Esophagus squamous epithelium (tissue), 5 donors: ENCODE results near the gene SMAD7. TPM values are rescaled to one million over a fixed set of nuclear protein-coding genes. Genes with fewer than 3 reads are reported as not detected.

ENCODE experiments used
- DNase-seq: peaks from one replicate; lab custom pipeline; 2025; lab: John Stamatoyannopoulos, UW
- H3K27ac ChIP-seq, 4 donors: fragments of 200-600 bp; sonication (generic); one replicate each; pipeline ENCODE4 v1.5.1; 2016 to 2019; ENCODE audit warnings: mild to moderate bottlenecking in 1 of 4
- H3K27me3 ChIP-seq, 4 donors: fragments of 200-600 bp; sonication (generic); 1 replicate in 3 of 4; 2 replicates in 1 of 4; pipeline versions ENCODE4 v1.5.1 to v1.6.0; 2017 to 2021; ENCODE audit warnings: antibody characterized with exemption in 1 of 4
- H3K36me3 ChIP-seq, 3 donors: fragments of 200-600 bp; sonication (generic); one replicate each; pipeline ENCODE4 v1.5.1; 2016 to 2019
- H3K4me1 ChIP-seq, 3 donors: fragments of 200-600 bp; sonication (generic); one replicate each; pipeline ENCODE4 v1.5.1; 2017 to 2019
- H3K4me3 ChIP-seq, 4 donors: fragments of 200-600 bp; sonication (generic); 1 replicate in 3 of 4; 2 replicates in 1 of 4; pipeline ENCODE4 v1.5.1; 2016 to 2019; ENCODE audit warnings: mild to moderate bottlenecking in 2 of 4, moderate library complexity in 1 of 4
- H3K9me3 ChIP-seq, 3 donors: fragments of 200-600 bp; sonication (generic); one replicate each; pipeline ENCODE4 v1.5.1; 2016 to 2019
- POLR2A ChIP-seq, 4 donors: fragments of 450-650 bp; IDR thresholded peaks; one replicate each; pipeline ENCODE4 v1.6.1; 2017; ENCODE audit warnings: antibody characterized with exemption in 4 of 4, mild to moderate bottlenecking in 4 of 4, moderate library complexity in 3 of 4
- WGBS, 2 donors: methylation state at CpG; one replicate each; pipeline ENCODE4 v1.1.5; 2018; 5-methylcytosine and 5-hydroxymethylcytosine counted together
- intact Hi-C: fragments of 100-400 bp; cut with DNase I; formaldehyde crosslinking; loops from one replicate; pipeline ENCODE4 v1.15.0; 2022
- total RNA-seq, 4 donors: library from RNA; depleted of rRNA; stranded (reverse); fragments of >200 nt; gene quantifications; one replicate each; pipeline ENCODE4 v1.1.0, GENCODE V29; 2016
- TF ChIP-seq, protein P1 (sequence below), 6 experiments: fragments of 450-650 bp in 4 of 6; fragments of 200-600 bp in 2 of 6; sonication (generic) in 2 of 6; IDR thresholded peaks; one replicate each; pipeline ENCODE4 v1.5.1; 2016 to 2019; ENCODE audit warnings: antibody characterized with exemption in 6 of 6, mild to moderate bottlenecking in 4 of 6, moderate library complexity in 4 of 6
- donor health status: DM: yes; HTN: yes; CAD: no.

SMAD7 gene
- total RNA-seq, 4 donors from 2014 or later = 4.2 to 26.5 (median 9.0) TPM

DNA sequence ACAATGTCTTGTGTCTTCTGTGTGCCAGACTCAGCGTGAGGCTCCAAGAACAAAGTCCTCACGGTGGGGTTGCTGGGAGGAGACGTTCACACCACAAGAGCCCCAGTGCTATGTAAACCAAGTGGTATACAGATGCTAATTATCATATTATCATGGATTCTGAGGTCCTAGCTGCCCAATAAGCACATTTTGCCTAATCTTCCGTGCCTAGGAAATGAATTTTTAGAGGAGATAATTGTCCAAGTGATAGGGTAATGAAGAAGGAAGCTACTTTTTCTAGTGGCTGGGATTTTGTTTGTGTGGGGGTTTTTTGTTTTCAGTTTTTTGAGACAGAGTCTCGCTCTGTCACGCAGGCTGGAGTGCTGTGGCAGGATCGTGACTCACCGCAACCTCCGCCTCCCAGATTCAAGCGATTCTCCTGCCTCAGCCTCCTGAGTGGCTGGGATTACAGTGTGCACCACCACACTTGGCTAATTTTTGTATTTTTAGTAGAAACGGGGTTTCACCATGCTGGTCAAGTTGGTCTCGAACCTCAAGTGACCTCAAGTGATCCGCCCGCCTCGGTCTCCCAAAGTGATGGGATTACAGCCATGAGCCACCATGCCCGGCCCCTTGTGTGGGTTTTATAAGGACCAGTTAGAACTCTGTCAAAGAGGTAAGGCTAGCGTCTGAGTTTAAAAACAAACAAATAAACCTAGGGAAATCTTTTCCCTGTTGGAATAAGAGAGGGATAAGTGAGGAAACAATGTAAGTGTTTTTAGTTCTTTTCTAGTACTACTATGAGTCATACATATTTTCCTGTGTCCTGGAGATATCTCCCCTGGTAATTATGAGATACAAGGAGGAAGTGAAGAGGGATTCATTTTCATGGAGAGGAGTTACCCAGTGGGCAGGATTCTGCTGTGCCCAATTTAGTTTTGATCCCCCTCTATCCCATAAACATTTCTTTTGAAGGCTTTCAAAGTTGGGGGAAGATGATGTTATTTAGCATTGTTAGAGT is 9.5 kb upstream of the SMAD7 start:
- Histone ChIP-seq H3K9me3 (no peaks in the 10 kb centered on the region), H3K36me3 (no peaks in the 10 kb centered on the region), H3K27me3 (no peaks in the 10 kb centered on the region), H3K4me3 (no peak overlapping the region), H3K27ac (peak overlapping the region in 2 of 4 donors; percentile 3 to 66), H3K4me1 (peaks cover 18 to 52% (median 29%) of the 10 kb centered on the region in 3 donors)
- intact Hi-C loops = no loop called here
- TF ChIP-seq, protein P1, sequence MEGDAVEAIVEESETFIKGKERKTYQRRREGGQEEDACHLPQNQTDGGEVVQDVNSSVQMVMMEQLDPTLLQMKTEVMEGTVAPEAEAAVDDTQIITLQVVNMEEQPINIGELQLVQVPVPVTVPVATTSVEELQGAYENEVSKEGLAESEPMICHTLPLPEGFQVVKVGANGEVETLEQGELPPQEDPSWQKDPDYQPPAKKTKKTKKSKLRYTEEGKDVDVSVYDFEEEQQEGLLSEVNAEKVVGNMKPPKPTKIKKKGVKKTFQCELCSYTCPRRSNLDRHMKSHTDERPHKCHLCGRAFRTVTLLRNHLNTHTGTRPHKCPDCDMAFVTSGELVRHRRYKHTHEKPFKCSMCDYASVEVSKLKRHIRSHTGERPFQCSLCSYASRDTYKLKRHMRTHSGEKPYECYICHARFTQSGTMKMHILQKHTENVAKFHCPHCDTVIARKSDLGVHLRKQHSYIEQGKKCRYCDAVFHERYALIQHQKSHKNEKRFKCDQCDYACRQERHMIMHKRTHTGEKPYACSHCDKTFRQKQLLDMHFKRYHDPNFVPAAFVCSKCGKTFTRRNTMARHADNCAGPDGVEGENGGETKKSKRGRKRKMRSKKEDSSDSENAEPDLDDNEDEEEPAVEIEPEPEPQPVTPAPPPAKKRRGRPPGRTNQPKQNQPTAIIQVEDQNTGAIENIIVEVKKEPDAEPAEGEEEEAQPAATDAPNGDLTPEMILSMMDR (IDR thresholded peaks at IDR 0.05) = no peak
- no peak for TF ChIP-seq POLR2A (IDR thresholded peaks at IDR 0.05)
- DNase-seq = no peak
- WGBS, 2 donors = 81 to 82% methylated on average over 15 to 16 of the region's 17 CpGs

DNA sequence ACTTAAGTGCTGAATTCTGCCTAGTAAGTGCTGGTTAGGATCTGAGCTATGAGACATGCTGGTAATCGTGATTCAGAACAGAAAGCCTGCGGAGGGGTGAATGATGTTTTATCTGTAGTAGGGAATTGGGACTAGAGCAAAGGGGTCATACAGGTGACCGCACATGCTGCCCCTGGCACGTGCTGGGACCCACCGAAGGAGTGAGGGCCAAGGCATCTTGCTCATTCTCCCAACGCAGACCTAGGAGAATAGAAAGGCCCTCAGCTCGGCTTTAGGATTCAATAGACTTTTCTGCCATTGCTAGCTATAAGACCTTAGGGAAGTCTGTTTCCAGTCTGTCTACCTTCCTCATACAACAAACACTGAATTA is 8.8 kb upstream of the SMAD7 start:
- no peak for DNase-seq
- Histone ChIP-seq H3K27ac (peak overlapping the region in 1 of 4 donors; percentile 3), H3K9me3 (no peaks in the 10 kb centered on the region), H3K4me3 (no peak overlapping the region), H3K4me1 (peaks cover 20 to 59% (median 35%) of the 10 kb centered on the region in 3 donors), H3K36me3 (no peaks in the 10 kb centered on the region), H3K27me3 (no peaks in the 10 kb centered on the region)
- intact Hi-C loops = no loop called here
- WGBS, 2 donors = 91% methylated on average over 7 of the region's 7 CpGs
- TF ChIP-seq POLR2A (IDR thresholded peaks at IDR 0.05) = no peak
- TF ChIP-seq, protein P1 (IDR thresholded peaks at IDR 0.05) = no peak

GRCh38 chr18:48958951-48959350 is 8.2 kb upstream of the SMAD7 start:
- WGBS, 2 donors = 89 to 97% methylated on average over 6 of the region's 6 CpGs
- Histone ChIP-seq H3K27me3 (no peaks in the 10 kb centered on the region), H3K36me3 (no peaks in the 10 kb centered on the region), H3K4me1 (peaks cover 20 to 60% (median 35%) of the 10 kb centered on the region in 3 donors), H3K4me3 (no peak overlapping the region), H3K9me3 (no peaks in the 10 kb centered on the region), H3K27ac (no peak overlapping the region)
- no peak for DNase-seq
- TF ChIP-seq POLR2A (IDR thresholded peaks at IDR 0.05) = no peak
- TF ChIP-seq, protein P1 (IDR thresholded peaks at IDR 0.05) = no peak
- intact Hi-C loops = no loop called here

GRCh38 chr18:48957616-48958015 is 6.9 kb upstream of the SMAD7 start:
- no peaks in the 10 kb centered on the region for H3K27me3 ChIP-seq
- H3K27ac ChIP-seq = peak overlapping the region; percentile 15 to 99 (median 86)
- intact Hi-C loops = no loop called here
- peaks cover 20 to 62% (median 32%) of the 10 kb centered on the region in 3 donors for H3K4me1 ChIP-seq
- 39 to 50% methylated on average over 4 of the region's 4 CpGs for WGBS, 2 donors
- no peaks in the 10 kb centered on the region for H3K36me3 ChIP-seq
- no peak for TF ChIP-seq POLR2A (IDR thresholded peaks at IDR 0.05)
- TF ChIP-seq, protein P1 (IDR thresholded peaks at IDR 0.05) = no peak
- no peak for DNase-seq
- no peak overlapping the region for H3K4me3 ChIP-seq
- no peaks in the 10 kb centered on the region for H3K9me3 ChIP-seq

DNA sequence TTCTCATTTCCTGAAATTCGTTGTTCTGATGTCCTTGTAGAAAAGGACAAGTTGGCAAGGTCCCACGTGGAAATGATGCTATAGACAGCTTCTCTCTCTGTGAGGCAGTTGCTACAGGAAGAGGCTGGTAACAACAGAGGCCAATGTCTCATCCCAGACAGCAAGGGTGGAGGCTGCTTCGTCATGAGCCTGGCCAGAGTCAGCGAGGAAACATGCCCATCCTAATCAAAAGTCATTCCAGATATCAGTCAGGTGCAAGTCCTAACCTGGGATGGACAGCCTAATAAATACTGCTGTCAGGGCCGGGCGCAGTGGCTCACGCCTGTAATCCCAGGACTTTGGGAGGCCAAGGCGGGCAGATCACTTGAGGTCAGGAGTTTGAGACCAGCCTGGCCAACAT is 6.4 kb upstream of the SMAD7 start:
- no peak for DNase-seq
- no peaks in the 10 kb centered on the region for H3K9me3 ChIP-seq
- H3K27me3 ChIP-seq = no peaks in the 10 kb centered on the region
- H3K4me3 ChIP-seq = no peak overlapping the region
- TF ChIP-seq, protein P1 (IDR thresholded peaks at IDR 0.05) = no peak
- no peak for TF ChIP-seq POLR2A (IDR thresholded peaks at IDR 0.05)
- no peaks in the 10 kb centered on the region for H3K36me3 ChIP-seq
- H3K4me1 ChIP-seq = peaks cover 20 to 58% (median 32%) of the 10 kb centered on the region in 3 donors
- 34 to 50% methylated on average over 7 of the region's 8 CpGs for WGBS, 2 donors
- intact Hi-C loops = no loop called here
- H3K27ac ChIP-seq = peak overlapping the region; percentile 15 to 99 (median 86)
